Keratinocyte (primary cell): ENCODE measurements around the gene ARHGEF3. TPM values are rescaled to one million over a fixed set of nuclear protein-coding genes. Genes with fewer than 3 reads are reported as not detected.

Source experiments
- DNase-seq: peaks from one replicate; pipeline ENCODE4 v3.0.0-alpha.2; 2011; ENCODE audit warnings: low read depth, missing footprints, low spot score
- FAIRE-seq: peaks from 2 replicates; lab custom pipeline; 2011; peaks lifted over from hg19 to GRCh38; lab: Jason Lieb, UNC
- H2AFZ ChIP-seq: 2 replicates; pipeline ENCODE4 v1.6.0; 2012; ENCODE audit warnings: low read length, control low read depth, inconsistent platforms; ENCODE audit not compliant: control insufficient read depth
- H3K27ac ChIP-seq: 2 replicates; pipeline ENCODE4 v1.5.1; 2011; ENCODE audit warnings: low read length; ENCODE audit not compliant: control insufficient read depth, insufficient read depth
- H3K27me3 ChIP-seq: 3 replicates; pipeline ENCODE4 v1.6.0; 2011; ENCODE audit warnings: low read length; ENCODE audit not compliant: control insufficient read depth, insufficient read depth; ENCODE audit errors: extremely low read depth
- H3K36me3 ChIP-seq, 2 experiments: 2 replicates in 1 of 2; 3 replicates in 1 of 2; pipeline ENCODE4 v1.5.1; 2011; ENCODE audit warnings: low read length in 2 of 2, mild to moderate bottlenecking in 1 of 2; ENCODE audit not compliant: control insufficient read depth in 2 of 2, insufficient read depth in 2 of 2; ENCODE audit errors: extremely low read depth in 1 of 2
- H3K4me1 ChIP-seq: 3 replicates; pipeline ENCODE4 v1.5.1; 2011; ENCODE audit warnings: low read length; ENCODE audit not compliant: control insufficient read depth, insufficient read depth; ENCODE audit errors: extremely low read depth
- H3K4me2 ChIP-seq: 3 replicates; pipeline ENCODE4 v1.6.0; 2011; ENCODE audit warnings: low read depth, low read length; ENCODE audit not compliant: control insufficient read depth, insufficient read depth; ENCODE audit errors: extremely low read depth
- H3K4me3 ChIP-seq, 3 experiments: fragments of 200-600 bp in 1 of 3; sonication (generic) in 1 of 3; 2 replicates in 2 of 3; 3 replicates in 1 of 3; pipeline ENCODE4 v1.5.1; 2011 to 2016; ENCODE audit warnings: low read length in 3 of 3, mild to moderate bottlenecking in 3 of 3, control low read depth in 2 of 3, inconsistent platforms in 1 of 3, low read depth in 1 of 3, mixed read lengths in 1 of 3, mixed run types in 1 of 3, moderate library complexity in 1 of 3; ENCODE audit not compliant: control insufficient read depth in 2 of 3, insufficient read depth in 2 of 3; ENCODE audit errors: extremely low read depth in 1 of 3
- H3K79me2 ChIP-seq: 2 replicates; pipeline ENCODE4 v1.6.0; 2012; ENCODE audit warnings: low read length; ENCODE audit not compliant: control insufficient read depth, insufficient read depth
- H3K9ac ChIP-seq: 3 replicates; pipeline ENCODE4 v1.6.0; 2011; ENCODE audit warnings: low read length; ENCODE audit not compliant: control insufficient read depth, insufficient read depth; ENCODE audit errors: extremely low read depth
- H3K9me1 ChIP-seq: 3 replicates; pipeline ENCODE4 v1.6.0; 2011; ENCODE audit warnings: low read length; ENCODE audit not compliant: control insufficient read depth, insufficient read depth; ENCODE audit errors: extremely low read depth
- H3K9me3 ChIP-seq: 2 replicates; pipeline ENCODE4 v1.5.1; 2012; ENCODE audit warnings: low read depth, low read length; ENCODE audit not compliant: control insufficient read depth
- H4K20me1 ChIP-seq: 3 replicates; pipeline ENCODE4 v1.6.0; 2011; ENCODE audit warnings: low read length; ENCODE audit not compliant: control insufficient read depth, insufficient read depth; ENCODE audit errors: extremely low read depth
- EZH2 ChIP-seq: IDR thresholded peaks from one replicate; pipeline ENCODE4 v1.6.1; 2012; ENCODE audit warnings: inconsistent platforms, mild to moderate bottlenecking, low read length, moderate library complexity
- dilution Hi-C: fragments of 300-500 bp; cut with MboI; formaldehyde crosslinking; loops from one replicate; pipeline ENCODE4 v1.7.0; 2020; ENCODE audit warnings: low sequenced_read_pairs; ENCODE audit not compliant: extremely low pct_ligation_motif_present
- polyA plus RNA-seq, 5 experiments: library from polyadenylated mRNA; depleted of rRNA in 3 of 5; stranded (reverse) in 3 of 5; stranded (forward) in 1 of 5; unstranded in 1 of 5; fragments of >200 nt; gene quantifications; 1 replicate in 1 of 5; 2 replicates in 3 of 5; 3 replicates in 1 of 5; pipeline versions ENCODE4 v1.2.1 to v1.2.3, GENCODE V29; 2011 to 2012; ENCODE audit warnings: missing spikeins in 2 of 5, low read depth in 1 of 5, low replicate concordance in 1 of 5
- TF ChIP-seq, protein P1 (sequence below), 3 experiments: IDR thresholded peaks in 1 of 3; conservative IDR thresholded peaks in 1 of 3; optimal IDR thresholded peaks in 1 of 3; 2 replicates in 2 of 3; 3 replicates in 1 of 3; pipeline versions ENCODE3 to v1.5.1; 2011; ENCODE audit warnings: low read length in 3 of 3, mild to moderate bottlenecking in 3 of 3, moderate library complexity in 2 of 3, control low read depth in 1 of 3, inconsistent platforms in 1 of 3; ENCODE audit not compliant: insufficient read depth in 2 of 3; ENCODE audit errors: extremely low read depth in 1 of 3

Gene ARHGEF3
- polyA plus RNA-seq, 1 donor (not counting 4 experiments of a cell fraction or from before 2014, with no cell fraction given) = 26.2 TPM

DNA sequence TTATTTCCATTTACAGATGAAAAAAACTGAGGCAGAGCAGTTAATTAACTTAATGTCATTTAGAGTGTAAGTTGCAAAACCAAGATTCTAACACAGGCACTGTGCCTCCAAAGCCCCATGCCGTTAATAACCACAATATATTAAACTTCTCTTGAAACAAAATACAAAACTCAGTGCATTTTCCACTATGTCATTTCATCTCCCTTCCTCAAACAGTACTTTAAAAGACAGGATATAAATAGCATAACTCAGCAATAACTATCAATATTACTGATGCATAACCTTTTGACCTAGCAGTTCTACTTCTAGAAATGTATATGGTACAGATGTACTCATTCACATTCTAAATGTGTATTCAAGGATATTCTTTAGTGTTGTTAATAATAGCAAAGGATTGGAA is 113.6 kb downstream of the ARHGEF3 start:
- no peak for TF ChIP-seq EZH2
- TF ChIP-seq, protein P1, sequence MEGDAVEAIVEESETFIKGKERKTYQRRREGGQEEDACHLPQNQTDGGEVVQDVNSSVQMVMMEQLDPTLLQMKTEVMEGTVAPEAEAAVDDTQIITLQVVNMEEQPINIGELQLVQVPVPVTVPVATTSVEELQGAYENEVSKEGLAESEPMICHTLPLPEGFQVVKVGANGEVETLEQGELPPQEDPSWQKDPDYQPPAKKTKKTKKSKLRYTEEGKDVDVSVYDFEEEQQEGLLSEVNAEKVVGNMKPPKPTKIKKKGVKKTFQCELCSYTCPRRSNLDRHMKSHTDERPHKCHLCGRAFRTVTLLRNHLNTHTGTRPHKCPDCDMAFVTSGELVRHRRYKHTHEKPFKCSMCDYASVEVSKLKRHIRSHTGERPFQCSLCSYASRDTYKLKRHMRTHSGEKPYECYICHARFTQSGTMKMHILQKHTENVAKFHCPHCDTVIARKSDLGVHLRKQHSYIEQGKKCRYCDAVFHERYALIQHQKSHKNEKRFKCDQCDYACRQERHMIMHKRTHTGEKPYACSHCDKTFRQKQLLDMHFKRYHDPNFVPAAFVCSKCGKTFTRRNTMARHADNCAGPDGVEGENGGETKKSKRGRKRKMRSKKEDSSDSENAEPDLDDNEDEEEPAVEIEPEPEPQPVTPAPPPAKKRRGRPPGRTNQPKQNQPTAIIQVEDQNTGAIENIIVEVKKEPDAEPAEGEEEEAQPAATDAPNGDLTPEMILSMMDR (optimal IDR thresholded peaks at IDR 0.05 in 1 of 3, IDR thresholded peaks at IDR 0.05 in 1 of 3, conservative IDR thresholded peaks at IDR 0.05 in 1 of 3; ENCODE audit: extremely low read depth in 1 of 3, insufficient read depth in 2 of 3, low read length in 3 of 3) = no peak
- H3K27me3 ChIP-seq = no peaks in the 10 kb centered on the region
- no peak overlapping the region for H3K27ac ChIP-seq
- H3K79me2 ChIP-seq = no peaks in the 10 kb centered on the region
- DNase-seq (no peak), FAIRE-seq (peak; percentile 9)
- no peak overlapping the region for H2AFZ ChIP-seq
- H3K36me3 ChIP-seq = no peaks in the 10 kb centered on the region
- H3K9me1 ChIP-seq = no peaks in the 10 kb centered on the region
- H3K4me1 ChIP-seq = peaks cover 17% of the 10 kb centered on the region
- no peak overlapping the region for H3K4me2 ChIP-seq
- H3K9me3 ChIP-seq = peaks cover 3% of the 10 kb centered on the region
- dilution Hi-C loops = no loop called here
- H4K20me1 ChIP-seq = no peaks in the 10 kb centered on the region
- H3K9ac ChIP-seq = no peak overlapping the region
- no peak overlapping the region for H3K4me3 ChIP-seq

DNA sequence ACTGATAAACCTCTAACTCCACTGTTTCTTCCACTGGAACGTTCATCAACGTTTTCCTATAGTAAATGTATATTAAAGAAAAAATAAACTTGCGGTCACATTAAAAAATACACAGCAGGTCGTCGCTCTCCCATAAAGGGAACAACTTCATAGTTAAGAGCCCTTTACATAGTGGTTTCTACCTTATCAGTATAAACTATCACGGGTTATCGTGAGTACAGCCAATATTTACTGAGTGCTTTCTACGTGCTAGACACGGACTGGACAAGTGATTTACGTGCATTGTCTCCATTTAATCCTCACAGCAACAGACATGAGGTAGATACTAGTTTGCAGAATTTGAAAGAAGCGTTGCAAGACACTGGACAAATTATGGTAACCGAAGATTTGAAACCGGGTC is 117.7 kb downstream of the ARHGEF3 start:
- H3K36me3 ChIP-seq = no peaks in the 10 kb centered on the region
- no peaks in the 10 kb centered on the region for H3K9me1 ChIP-seq
- H2AFZ ChIP-seq = no peak overlapping the region
- H3K79me2 ChIP-seq = peaks cover 29% of the 10 kb centered on the region
- H3K27ac ChIP-seq = no peak overlapping the region
- peaks cover 3% of the 10 kb centered on the region for H3K9me3 ChIP-seq
- TF ChIP-seq EZH2 = no peak
- TF ChIP-seq, protein P1 (optimal IDR thresholded peaks at IDR 0.05 in 1 of 3, IDR thresholded peaks at IDR 0.05 in 1 of 3, conservative IDR thresholded peaks at IDR 0.05 in 1 of 3; ENCODE audit: extremely low read depth in 1 of 3, insufficient read depth in 2 of 3, low read length in 3 of 3) = no peak
- H3K27me3 ChIP-seq = no peaks in the 10 kb centered on the region
- FAIRE-seq (peak; percentile 57), DNase-seq (no peak)
- H3K9ac ChIP-seq = no peak overlapping the region
- H3K4me3 ChIP-seq = no peak overlapping the region
- H4K20me1 ChIP-seq = no peaks in the 10 kb centered on the region
- peaks cover 20% of the 10 kb centered on the region for H3K4me1 ChIP-seq
- no peak overlapping the region for H3K4me2 ChIP-seq
- dilution Hi-C loops = no loop called here
